ENCODE results near the gene LSM4. TPM values are rescaled to one million over a fixed set of nuclear protein-coding genes. Genes with fewer than 3 reads are reported as not detected.

LSM4 gene
- total and polyA plus RNA-seq, 10 donors = 55.8 to 192 (median 80.2) TPM

DNA sequence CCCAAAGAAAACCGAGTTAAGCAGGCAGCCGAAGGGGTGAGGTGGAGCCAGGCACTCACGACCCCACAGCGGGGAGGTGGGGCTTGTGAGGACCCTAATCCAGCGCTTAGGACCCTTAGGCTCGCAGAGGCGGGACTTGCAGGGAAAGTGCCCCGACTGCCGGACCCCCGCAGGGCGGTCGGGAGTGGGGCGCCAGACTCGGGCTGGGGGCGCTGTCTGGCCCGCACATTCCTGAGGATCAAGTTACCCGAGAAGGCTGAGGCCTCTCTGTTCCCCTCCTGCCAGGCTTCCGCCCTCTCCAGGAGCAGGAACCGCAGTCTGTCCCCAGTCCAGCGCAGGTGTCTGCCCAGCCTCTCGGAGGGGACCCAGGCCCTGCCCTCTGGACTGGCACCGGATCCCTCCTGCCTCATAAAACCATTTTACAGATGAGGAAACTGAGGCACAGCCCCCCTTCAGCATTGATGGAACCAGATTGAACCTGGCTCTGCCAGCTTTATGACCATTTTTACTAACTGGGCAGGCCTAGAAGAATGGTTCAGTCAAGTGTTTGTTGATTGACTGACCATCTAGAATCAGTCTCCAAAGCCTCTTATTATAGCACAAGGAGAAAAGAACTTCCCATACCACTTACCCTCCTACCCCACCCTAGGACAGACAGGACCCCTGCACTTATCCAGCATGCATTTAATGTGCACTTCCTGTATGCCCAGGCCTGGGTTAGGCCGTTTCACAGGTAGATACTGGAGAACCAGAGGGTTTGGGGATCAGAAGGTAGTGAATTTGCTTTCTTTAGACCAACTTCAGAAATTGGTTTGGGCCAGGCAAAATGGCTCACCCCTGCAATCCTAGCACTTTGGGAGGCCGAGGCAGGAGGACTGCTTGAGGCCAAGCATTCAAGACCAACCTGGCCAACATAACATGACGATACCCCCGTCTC is 34.8 kb downstream of the LSM4 start:
- 72 to 84% (median 83%) methylated on average over 16 to 26 of the region's 26 CpGs for WGBS, 5 donors
- H3K4me3 ChIP-seq = no peak overlapping the region
- H3K4me1 ChIP-seq = peaks cover 28 to 82% (median 55%) of the 10 kb centered on the region in 6 donors
- H3K27ac ChIP-seq = peak overlapping the region in 3 of 8 donors; percentile 28 to 41 (median 36)
- H3K27me3 ChIP-seq (replicated peaks in 1 of 7) = no peaks in the 10 kb centered on the region
- H3K36me3 ChIP-seq = no peaks in the 10 kb centered on the region
- DNase-seq = no peak
- TF ChIP-seq, protein P1, sequence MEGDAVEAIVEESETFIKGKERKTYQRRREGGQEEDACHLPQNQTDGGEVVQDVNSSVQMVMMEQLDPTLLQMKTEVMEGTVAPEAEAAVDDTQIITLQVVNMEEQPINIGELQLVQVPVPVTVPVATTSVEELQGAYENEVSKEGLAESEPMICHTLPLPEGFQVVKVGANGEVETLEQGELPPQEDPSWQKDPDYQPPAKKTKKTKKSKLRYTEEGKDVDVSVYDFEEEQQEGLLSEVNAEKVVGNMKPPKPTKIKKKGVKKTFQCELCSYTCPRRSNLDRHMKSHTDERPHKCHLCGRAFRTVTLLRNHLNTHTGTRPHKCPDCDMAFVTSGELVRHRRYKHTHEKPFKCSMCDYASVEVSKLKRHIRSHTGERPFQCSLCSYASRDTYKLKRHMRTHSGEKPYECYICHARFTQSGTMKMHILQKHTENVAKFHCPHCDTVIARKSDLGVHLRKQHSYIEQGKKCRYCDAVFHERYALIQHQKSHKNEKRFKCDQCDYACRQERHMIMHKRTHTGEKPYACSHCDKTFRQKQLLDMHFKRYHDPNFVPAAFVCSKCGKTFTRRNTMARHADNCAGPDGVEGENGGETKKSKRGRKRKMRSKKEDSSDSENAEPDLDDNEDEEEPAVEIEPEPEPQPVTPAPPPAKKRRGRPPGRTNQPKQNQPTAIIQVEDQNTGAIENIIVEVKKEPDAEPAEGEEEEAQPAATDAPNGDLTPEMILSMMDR (IDR thresholded peaks at IDR 0.05 in 8 of 11, conservative IDR thresholded peaks at IDR 0.05 in 3 of 11) = no peak
- TF ChIP-seq POLR2AphosphoS5 (IDR thresholded peaks at IDR 0.05) = no peak
- no peak for TF ChIP-seq POLR2A (IDR thresholded peaks at IDR 0.05)
- intact Hi-C loops (cut with DNase I; ENCODE audit: low total_unique reads) = no loop called here
- H3K9me3 ChIP-seq = no peaks in the 10 kb centered on the region

DNA sequence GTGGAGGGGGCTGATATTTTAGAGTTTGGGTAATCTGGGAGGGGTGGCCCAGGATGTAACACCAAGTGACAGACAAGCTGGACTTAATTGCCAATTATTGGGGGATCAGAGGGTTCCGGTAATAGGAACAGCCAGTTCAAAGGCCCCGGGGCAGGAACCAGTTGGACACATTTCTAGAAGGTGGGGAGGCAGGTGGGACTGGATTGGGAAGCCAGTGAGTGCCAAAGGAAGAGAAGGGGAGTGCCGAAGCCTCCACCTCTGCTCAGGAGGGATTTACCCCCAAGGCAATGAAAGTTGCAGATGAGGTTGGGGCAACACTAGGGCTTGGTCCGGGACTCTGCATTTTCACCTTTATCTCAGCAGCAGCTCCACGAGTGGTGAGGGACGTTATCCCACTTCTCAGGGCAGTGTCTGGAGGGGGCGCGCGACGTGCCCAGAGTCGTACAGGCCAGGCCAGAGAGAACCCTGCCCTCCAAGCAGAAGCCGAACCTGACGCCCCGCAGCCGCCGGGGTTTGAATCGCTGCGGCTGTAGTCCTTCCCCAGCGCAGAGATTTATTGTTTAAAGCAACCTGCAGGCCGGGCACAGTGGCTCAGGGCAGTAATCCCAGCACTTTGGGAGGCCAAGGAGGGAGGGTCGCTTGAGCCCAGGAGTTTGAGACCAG is 35.8 kb downstream of the LSM4 start:
- Histone ChIP-seq H3K4me3 (no peak overlapping the region), H3K27ac (peak overlapping the region in 4 of 8 donors; percentile 26 to 76 (median 33)), H3K27me3 (replicated peaks in 1 of 7) (no peaks in the 10 kb centered on the region), H3K4me1 (peaks cover 34 to 82% (median 57%) of the 10 kb centered on the region in 6 donors), H3K9me3 (no peaks in the 10 kb centered on the region), H3K36me3 (no peaks in the 10 kb centered on the region)
- TF ChIP-seq POLR2A (IDR thresholded peaks at IDR 0.05) = no peak
- TF ChIP-seq, protein P1 (IDR thresholded peaks at IDR 0.05 in 8 of 11, conservative IDR thresholded peaks at IDR 0.05 in 3 of 11) = no peak
- no peak for TF ChIP-seq POLR2AphosphoS5 (IDR thresholded peaks at IDR 0.05)
- intact Hi-C loops (cut with DNase I; ENCODE audit: low total_unique reads) = no loop called here
- WGBS, 5 donors = 82 to 92% (median 90%) methylated on average over 9 to 21 of the region's 21 CpGs
- DNase-seq = no peak

DNA sequence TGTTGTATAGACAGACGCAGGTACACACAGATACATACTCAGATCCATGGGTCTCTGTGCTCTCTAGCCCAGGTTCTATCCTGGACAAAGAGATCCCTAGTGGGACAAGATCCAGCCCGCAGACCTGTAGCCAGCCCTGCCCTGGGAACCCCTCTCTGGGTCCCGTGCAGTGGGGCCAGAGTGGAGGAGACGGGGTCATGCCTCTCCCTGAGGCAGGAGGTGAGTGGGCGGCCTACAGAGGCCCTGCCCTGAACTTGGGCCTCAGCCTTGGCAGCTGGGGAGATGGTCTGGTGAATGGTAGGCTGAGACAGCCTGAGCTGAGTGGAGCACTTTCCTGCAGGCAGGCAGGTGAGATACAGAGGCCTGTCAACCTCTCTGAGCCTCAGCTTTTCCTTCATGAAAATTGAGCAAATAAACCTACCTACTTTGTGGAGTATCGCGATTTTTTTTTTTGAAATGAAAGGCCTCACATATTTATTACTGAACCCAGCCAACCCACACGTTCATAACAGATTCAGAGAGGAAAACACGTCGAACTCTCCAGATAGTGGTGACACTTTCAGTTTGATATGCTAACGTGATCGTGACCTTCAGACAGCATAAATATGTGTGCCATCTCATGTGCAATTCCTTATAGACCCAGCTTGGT is 38.0 kb downstream of the LSM4 start:
- Histone ChIP-seq H3K4me3 (no peak overlapping the region), H3K27ac (peak overlapping the region; percentile 49 to 100 (median 74)), H3K9me3 (no peaks in the 10 kb centered on the region), H3K36me3 (no peaks in the 10 kb centered on the region), H3K4me1 (peaks cover 17 to 61% (median 37%) of the 10 kb centered on the region in 6 donors), H3K27me3 (replicated peaks in 1 of 7) (no peaks in the 10 kb centered on the region)
- 39 to 55% (median 49%) methylated on average over 10 to 12 of the region's 12 CpGs for WGBS, 5 donors
- TF ChIP-seq, protein P1 (IDR thresholded peaks at IDR 0.05 in 8 of 11, conservative IDR thresholded peaks at IDR 0.05 in 3 of 11) = no peak
- TF ChIP-seq POLR2A (IDR thresholded peaks at IDR 0.05) = no peak
- peak in 2 of 3 donors; percentile 34 to 57 for TF ChIP-seq POLR2AphosphoS5 (IDR thresholded peaks at IDR 0.05)
- DNase-seq = peak; percentile 79
- intact Hi-C loops (cut with DNase I; ENCODE audit: low total_unique reads) = no loop called here
